HPDE6-E6E7 (cell line): ENCODE results near the gene SCLY.

ENCODE experiments used
- DNase-seq: peaks from one replicate; pipeline ENCODE4 v3.0.0; 2011; ENCODE audit warnings: missing footprints; ENCODE audit errors: extremely low spot score

Gene SCLY

DNA sequence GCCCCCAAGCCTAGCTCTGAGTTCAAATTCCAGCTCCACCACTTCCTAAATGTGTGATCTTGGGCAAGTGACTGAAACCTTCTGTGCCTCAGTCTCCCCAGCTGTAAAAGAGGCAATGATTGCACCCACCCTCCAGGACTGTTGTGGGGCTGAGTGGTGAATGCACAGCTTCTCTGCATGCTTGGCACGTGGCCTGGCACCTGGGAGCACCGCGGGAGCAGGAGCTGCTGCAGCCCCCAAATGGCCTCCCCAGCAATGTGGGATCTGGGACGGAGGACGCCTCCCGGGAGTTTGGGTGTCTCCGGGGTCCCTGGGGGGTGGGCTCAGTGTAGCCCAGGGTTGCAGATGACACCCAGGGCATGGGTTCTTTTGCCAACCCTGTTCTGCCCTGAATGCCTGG lies 79.2 kb downstream of the SCLY start:
- no peak for DNase-seq

DNA sequence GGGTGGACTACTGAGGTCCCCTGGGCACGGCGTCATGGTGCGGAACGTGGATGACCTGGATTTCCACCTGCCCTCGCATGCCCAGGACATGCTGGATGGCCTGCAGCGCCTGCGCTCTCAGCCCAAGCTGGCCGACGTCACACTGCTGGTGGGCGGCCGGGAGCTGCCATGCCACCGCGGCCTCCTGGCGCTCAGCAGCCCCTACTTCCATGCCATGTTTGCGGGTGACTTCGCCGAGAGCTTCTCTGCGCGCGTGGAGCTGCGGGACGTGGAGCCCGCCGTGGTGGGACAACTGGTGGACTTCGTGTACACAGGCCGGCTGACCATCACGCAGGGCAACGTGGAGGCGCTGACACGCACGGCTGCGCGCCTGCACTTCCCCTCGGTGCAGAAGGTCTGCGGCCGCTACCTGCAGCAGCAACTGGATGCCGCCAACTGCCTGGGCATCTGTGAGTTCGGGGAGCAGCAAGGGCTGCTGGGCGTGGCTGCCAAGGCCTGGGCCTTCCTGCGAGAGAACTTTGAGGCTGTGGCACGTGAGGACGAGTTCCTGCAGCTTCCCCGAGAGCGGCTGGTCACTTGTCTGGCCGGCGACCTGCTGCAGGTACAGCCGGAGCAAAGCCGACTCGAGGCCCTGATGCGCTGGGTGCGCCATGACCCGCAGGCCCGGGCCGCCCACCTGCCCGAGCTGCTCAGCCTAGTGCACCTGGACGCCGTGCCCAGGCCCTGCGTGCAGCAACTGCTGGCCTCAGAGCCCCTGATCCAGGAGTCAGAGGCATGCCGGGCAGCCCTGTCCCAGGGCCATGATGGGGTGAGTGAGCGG lies 80.1 kb downstream of the SCLY start:
- no peak for DNase-seq

DNA sequence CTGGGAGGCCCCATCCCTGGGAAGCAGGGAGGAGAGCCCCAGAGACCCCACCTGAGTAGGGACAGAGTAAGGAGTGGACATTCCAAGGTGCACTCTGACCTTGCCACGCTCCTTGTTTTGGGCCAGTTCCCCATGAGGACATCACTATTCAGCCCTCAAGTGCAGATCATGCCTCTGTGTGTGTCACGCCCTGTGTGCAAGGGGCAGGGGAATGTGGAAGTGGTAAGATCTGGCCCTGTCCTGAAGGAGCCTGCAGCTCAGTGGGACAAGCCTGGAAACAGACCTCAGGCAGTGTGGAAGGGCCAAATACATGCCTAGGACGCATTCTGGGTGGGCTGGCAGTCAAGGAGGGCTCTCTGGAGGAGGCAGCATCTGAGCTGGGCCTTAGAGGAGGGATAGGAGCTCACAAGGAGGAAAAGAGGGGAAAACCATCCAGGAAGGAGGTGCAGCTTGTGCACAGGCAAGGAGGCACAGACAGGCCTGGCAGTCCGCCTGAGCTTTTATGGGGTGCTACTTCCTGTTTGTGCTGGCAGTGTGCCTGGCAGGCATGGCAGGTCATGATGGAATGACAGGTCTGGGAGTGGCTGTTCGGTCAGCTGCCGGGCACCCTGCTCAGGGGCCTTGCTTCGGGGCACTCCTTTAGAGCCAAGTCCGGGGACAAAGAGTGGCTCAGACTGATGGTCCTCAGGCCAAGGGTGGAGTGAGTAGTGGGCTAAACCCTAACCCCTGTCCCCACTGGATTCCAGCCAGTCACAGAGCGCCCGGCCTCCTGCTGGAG lies 80.9 kb downstream of the SCLY start:
- DNase-seq: peak; percentile 50

DNA sequence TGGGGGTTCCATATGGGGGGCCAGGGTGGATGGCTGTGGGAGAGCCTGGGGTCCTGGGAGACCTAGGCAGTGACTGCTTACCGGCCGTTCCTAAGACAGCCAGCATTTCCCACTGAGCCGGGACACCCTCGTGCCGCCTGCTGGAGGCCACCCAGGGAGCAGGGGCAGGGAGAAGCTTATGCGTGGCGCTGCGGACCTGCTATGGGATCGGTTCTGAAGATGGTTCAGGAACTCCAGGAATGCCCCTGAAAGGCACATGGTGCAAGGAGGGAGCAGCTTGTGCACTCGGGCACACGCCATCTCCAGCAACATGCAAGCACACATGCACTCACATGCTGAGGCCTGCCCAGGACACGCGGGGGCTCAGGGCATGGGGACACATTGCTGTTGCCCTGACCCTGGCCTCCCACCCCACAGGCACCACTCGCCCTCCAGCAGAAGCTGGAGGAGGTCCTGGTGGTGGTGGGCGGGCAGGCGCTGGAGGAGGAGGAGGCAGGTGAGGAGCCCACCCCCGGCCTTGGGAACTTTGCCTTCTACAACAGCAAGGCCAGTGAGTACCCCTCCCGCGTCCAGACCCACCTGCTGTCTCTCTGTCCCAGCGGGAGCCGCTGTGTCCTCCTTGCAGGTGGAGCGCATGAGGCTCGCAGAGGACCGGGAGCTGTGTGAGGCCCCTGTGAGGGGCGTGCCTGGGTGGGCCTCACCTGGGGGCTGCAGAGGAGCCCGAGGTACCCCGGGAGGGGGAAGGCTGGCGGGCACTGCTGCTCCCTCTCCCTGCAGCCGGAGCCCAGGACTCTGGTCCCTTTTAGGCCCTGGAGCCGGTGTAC lies 81.8 kb downstream of the SCLY start:
- DNase-seq: no peak

DNA sequence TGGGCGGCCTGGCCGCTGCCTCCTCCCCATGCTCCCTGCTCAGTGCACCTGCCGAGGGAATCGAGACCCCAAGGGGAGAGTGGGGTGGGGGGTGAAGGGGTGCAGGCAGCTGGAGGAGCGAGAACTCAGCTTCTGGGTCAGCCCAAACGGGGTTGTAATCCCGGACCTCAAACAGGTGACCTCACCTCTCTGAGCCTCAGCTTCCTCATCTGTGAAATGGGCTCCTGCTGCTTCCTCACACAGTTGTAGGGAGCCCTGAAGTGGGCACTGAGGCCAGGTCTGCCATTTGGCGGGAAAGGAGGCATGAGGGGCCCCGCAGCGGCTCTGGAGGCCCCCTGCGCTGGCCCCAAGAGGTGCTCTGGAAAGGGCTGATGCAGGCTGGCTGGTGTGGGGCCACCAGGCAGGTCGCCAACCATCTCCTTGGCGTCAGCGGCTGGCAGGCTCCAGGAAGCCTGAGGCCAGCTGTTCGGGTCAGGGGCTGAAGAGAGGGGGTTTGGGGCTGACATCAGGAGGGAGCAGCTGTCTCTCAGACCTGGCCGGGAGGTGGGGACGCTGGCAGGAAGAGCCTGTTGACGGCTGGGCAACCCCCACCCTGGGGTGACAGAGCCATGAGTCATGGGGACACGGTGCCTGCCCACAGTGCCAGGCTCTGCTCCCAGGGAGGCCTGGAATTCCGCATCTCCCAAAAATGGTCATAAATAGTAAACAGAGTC lies 82.6 kb downstream of the SCLY start:
- DNase-seq: peak; percentile 48

DNA sequence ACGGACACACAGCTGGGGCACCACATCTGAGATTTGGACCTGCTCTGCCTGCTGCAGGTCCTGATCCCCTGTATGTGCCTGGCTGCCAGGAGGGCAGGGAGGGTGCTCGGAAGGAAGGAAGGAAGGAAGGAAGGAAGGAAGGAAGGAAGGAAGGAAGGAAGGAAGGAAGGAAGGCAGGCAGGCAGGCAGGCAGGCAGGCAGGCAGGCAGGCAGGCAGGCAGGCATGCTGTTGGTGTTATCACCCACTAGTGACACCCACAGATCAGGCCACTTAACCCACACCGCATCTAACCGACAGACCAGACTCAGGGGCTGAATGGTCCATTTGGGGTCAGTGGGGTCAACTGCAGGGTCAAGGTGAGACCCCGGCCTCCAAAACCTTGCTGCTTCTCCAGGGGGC lies 83.5 kb downstream of the SCLY start:
- DNase-seq: no peak

DNA sequence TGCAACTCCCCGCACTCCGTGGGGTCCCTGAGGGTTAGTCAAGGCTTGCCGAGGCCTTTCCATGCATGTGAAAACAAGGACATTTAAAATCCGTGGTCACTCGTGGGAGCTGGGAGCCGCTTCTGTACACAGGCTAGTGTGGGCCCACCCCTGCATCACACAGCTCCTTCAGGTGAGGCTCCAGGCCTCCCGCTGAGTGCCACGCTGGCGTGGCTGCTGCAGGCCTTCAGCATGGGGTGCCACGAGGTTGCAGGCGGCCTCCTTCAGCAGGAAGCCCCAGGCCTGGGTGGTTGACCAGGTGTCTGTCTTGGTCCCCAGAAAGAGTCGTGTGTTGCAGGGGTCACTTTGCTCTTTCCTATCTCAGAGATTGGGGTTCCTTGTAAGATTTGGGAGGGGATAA lies 84.2 kb downstream of the SCLY start:
- no peak for DNase-seq

DNA sequence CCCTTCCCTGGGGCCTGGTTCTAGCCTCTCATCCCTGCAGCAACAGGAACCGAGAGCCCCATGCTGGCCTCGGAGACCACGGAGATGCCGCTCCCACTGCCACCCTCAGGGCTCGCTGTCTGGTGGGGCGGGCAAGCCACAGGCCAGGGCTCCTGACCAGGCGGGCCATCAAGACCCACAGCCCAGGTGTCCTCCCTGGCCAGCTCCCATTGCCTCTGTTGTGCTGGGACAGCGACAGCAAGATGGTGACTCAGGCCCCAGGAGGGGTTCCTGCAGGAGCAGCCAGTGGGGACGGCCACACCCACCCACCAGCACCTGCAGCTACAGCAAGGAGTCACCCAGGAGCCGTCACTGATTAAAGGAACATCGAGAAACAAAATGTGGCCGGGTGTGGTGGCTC lies 85.0 kb downstream of the SCLY start:
- DNase-seq: no peak

DNA sequence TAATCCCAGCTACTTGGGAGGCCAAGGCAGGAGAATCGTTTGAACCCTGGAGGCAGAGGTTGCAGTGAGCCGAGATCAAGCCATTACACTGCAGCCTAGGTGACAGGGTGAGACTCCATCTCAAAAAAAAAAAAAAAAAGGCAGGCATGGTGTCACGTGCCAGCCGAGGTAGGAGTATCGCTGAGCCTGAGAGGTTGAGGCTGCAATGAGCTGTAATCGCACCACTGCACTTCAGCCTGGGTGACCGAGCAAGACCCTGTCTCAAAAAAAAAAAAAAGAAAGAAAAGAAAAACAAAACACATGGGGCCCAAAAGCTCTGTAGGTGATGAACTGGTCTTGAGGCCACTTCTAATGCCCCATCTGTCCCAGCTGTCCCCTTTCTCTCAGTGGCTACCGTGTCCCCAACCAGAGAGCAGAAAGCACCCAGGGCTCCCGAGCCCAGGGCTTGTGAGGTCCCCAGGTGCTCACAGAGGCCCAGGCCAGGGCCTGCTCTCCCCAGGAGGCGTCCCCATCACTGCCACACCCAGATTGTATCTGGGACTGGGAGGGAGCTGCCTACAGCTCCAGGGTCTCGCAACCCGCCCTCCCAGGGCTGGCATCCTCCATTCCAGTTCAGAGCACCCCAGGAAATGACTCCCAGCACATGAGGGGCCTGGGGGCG lies 86.2 kb downstream of the SCLY start:
- no peak for DNase-seq

DNA sequence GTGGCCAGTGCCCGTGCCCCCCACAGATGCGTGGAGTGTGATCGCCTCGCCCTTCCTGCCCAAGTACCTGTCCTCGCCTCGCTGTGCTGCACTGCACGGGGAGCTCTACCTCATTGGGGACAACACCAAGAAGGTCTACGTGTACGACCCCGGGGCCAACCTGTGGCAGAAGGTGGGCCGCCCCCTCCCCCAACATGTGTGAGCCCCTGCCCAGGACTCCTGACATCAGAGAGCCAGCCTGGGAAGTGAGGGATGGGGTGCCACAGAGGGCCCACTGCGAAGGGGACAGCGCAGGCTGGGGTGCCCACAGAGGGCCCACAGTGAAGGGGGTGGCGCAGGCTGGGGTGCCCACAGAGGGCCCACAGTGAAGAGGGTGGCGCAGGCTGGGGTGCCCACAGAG lies 88.2 kb downstream of the SCLY start:
- no peak for DNase-seq
